K562 (cell line): ENCODE results near the gene SMC6. TPM values are rescaled to one million over a fixed set of nuclear protein-coding genes. Genes with fewer than 3 reads are reported as not detected.

Experiments
- ARID4B ChIP-seq: sonication (generic); formaldehyde crosslinking; IDR thresholded peaks from 2 replicates; pipeline ENCODE4 v1.8.0; 2022; ENCODE audit warnings: mild to moderate bottlenecking, missing genetic modification reagents
- CHD2 ChIP-seq: IDR thresholded peaks from 2 replicates; pipeline ENCODE4 v1.6.1; 2011; ENCODE audit warnings: low read depth, low read length
- CTCF ChIP-seq, 3 experiments: IDR thresholded peaks in 2 of 3; conservative IDR thresholded peaks in 1 of 3; 2 replicates each; pipeline ENCODE4 v1.5.1; 2011 to 2012; ENCODE audit warnings: low read length in 3 of 3, mild to moderate bottlenecking in 3 of 3, control low read depth in 2 of 3, improper control_type of control experiment in 1 of 3, inconsistent platforms in 1 of 3, low read depth in 1 of 3, mixed read lengths in 1 of 3, moderate library complexity in 1 of 3; ENCODE audit not compliant: insufficient read depth in 2 of 3
- PHB ChIP-seq: fragments of 250-450 bp; sonication (Bioruptor Pico); IDR thresholded peaks from 2 replicates; pipeline ENCODE4 v1.5.0; 2021
- SMARCA4 ChIP-seq: fragments of 450-650 bp; IDR thresholded peaks from 2 replicates; pipeline ENCODE4 v1.6.1; 2016
- SRSF9 ChIP-seq: fragments of 200-400 bp; formaldehyde crosslinking; IDR thresholded peaks from 2 replicates; pipeline ENCODE4 v1.6.1; 2017; ENCODE audit warnings: low read depth, low read length, borderline replicate concordance
- polyA plus RNA-seq, 8 experiments: library from polyadenylated mRNA; depleted of rRNA in 4 of 8; stranded (reverse) in 5 of 8; unstranded in 3 of 8; fragments of >200 nt; fragmentation: Nextera tagmentation in 2 of 8; fragmentation: Illumina TruSeq in 1 of 8; extraction: Ambion mirVana in 2 of 8; extraction: Trizol in 1 of 8; gene quantifications; 2 replicates each; pipeline versions ENCODE4 v1.2.1 to v1.2.3, GENCODE V29; 2011 to 2014; ENCODE audit warnings: inconsistent platforms in 1 of 8, missing spikeins in 1 of 8
- total RNA-seq, 7 experiments: library from RNA; depleted of rRNA in 6 of 7; stranded (reverse); fragments of >200 nt in 6 of 7; fragmentation: Illumina TruSeq in 2 of 7; extraction: Trizol in 2 of 7; gene quantifications; 2 replicates each; pipeline versions ENCODE4 v1.2.1 to v1.2.3, GENCODE V29; 2011 to 2021; ENCODE audit warnings: low replicate concordance in 1 of 7

The SMC6 gene
- total and polyA plus RNA-seq, 9 of the 15 experiments (the other 6 are each of a cell fraction or from before 2014, with no cell fraction given), result 14.2 to 75.9 (median 47.7) TPM

GRCh38 chr2:17786727-17787126, 33.1 kb upstream of the SMC6 start (continued):
- TF ChIP-seq ARID4B (CRISPR knock-in tag), result no peak
- TF ChIP-seq CTCF (IDR thresholded peaks at IDR 0.05 in 2 of 3, conservative IDR thresholded peaks at IDR 0.05 in 1 of 3; ENCODE audit: insufficient read depth in 2 of 3, low read depth in 1 of 3, low read length in 3 of 3), result no peak
- TF ChIP-seq SRSF9, result no peak
- TF ChIP-seq PHB (CRISPR knock-in tag), result no peak
- no peak for TF ChIP-seq SMARCA4
- TF ChIP-seq CHD2, result no peak
- TF ChIP-seq, all 486 proteins: peak for 0
